ENCODE data around the gene YIPF3.
A peak's percentile ranks its signal among the peaks of the same experiment; 100 is the strongest.
"Not testable (repeated sequence)": the region's sequence is repeated elsewhere in the genome, so short reads cannot be mapped to it uniquely, and the experiment has no call there.

YIPF3 gene

DNA sequence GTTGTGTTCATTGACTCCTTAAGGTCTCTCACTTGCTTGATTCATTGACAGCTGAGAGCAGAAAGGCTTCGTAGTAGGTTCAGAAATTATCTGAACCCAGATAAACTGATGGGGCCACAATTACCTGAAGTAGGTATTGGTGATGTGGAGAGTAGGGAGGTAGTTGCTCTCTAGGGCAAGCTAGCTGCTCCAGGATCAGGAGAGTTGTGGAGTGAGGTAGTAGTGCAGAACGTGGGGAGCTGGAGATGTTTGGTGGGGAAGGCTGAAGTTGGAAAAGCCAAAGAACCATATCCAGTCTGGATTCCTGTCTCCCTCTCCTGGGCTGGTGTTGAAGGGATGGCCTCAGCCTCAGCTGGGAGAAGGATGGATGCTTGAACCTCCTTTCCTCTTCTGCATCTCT lies 23.5 kb downstream of the YIPF3 start:
- DNase-seq (ENCODE audit: low read depth) = no peak

DNA sequence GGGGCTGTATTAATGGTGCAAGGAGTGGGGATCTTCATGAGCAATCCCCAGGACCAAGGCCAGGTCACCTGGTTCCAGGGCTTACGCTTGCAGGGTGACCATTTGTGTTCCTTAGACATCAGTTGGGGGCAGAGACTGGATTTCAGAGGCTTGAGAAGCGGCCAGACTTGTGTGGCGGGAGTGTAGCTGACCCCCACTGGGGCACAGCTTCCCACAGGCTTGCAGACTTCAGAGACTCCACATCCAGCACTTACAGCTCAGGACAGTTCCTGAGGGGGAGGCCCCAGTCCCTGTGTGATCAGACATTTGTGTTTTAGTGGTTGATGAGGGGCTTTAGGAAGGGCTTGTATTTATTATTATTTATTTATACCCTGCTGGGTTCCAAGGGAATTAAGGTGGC lies 24.1 kb downstream of the YIPF3 start:
- DNase-seq (ENCODE audit: low read depth) = no peak

DNA sequence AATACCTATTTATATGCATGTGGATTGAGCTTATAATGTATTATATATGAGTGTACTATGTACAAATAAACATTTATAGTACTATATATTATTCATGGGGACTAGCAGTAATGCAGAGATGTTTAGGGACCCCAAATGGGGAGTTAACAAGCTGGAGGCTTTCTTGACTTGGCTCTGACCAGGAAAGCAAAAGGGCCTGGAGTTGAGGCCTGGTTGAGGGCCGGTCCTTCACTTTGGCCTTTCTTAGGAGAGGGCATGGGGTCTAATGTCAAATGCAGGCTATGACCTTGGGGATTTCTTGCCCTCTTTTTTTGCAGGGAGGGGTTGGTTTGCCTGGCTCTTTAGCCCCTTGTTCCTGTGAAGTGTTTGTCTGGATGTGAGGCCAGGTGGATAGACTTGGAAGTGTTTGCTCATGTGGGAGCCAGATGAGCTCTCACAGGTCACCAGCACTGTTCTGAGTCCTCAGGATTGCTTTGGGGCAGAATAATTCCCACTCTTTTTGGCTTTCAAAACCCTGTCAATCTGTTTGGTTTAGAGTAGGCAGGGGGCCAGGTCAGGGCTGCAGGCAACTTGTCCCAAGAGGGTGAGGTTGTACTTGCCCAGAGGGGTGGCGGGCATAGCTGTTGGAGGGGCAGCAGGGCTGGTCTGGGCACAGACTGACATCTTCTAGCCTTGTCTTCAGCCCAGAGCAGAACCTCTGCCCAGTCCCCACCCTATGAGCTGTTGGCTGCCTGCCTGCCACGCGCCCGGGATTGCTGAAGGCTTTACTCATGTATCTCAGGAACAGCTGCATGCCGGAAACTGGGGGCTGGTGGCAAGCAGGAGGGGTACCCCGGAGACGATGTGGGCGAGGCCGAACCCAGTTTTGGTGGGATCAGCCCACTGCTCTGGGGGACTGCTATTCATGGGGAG lies 24.7 kb downstream of the YIPF3 start:
- peak; percentile 34 for DNase-seq (ENCODE audit: low read depth)

DNA sequence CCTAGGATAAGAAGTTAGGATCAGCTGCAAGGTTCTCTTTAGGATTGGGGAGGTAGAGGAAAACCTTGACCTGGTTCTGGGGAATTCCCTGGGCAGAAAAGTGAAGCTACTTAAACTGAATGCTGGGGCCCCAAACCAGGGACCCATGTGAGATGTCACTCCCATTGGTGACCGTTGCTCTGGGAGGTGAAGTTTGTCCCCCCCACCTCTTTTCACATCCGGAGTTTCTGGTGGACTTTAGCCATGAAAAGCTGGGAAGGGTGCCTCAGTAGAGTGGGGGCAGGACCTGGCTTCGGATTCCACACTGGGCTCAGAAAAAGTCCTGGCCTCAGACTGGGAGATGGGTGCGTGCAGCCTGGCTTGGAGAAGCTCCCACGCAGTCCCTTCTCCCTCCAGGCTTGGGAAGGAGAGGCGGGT lies 26.2 kb downstream of the YIPF3 start:
- DNase-seq (ENCODE audit: low read depth) = no peak

DNA sequence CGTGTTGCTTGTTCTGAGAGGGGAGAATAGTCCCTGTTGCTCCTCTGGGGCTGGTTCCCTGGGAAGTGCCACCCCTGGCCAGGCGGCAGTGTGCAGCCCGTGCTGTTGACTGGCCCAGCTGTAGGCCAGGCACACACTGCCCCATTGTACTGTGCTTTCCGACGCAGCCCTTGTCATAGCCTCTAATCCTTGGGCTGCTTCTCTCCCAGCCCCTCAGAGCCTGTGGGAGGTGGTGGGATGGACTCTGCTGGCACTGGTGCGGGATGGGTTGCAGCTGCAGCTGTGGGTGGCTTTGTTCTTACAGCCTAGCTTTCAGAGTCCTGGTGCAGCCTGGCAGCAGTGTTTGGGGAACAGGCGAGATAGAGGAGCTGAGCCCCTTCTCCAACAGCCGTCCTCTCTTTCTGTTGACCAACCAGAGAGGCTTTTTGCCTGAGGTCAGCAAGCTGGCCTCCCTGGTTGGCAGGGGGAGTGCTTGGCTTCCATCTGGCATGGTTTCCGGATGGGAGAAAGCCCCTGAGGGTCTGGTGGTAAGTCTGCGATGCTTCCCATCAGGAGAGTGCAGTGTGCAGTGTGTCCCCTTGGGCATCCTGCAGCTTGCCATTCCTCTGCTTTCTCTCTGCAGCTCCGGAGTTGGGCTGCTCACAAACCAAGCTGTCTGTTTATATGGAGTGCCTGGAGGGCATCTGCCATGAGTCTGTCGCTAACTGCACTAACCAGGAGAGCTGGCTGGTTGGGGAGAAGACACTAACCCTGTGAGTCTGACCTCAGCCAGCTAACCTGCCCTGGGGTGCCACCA lies 27.3 kb downstream of the YIPF3 start:
- DNase-seq (ENCODE audit: low read depth) = no peak

DNA sequence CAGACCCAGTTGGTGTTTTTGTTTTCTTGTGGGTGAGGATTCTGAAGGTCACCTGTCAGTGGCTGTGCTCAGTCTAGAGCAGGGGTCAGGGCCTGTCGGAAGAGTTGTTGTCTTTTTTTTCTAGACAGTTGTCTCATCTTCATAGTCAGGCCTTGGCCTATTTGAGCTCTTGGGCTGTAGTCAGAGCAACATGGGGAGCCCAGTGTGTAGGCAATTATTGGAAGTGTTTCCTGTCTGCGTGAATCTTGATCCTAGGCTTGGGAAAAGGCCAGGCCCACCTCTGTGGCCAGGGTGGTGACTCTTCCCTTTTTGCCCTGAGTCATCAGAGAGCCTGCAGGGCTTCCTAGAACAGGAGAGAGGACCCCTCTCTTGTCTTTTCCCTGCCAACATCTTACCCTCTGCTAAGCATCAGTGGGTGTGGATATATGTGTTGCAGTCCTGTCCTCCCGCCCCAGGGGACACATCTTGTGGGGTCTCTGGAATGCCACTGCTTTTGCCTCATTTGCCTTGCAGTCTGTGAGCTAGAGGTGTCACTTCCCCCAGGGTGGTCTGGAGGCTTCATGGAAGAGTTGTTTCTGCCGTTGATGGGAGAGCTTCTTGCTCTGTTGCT lies 28.0 kb downstream of the YIPF3 start:
- no peak for DNase-seq (ENCODE audit: low read depth)

DNA sequence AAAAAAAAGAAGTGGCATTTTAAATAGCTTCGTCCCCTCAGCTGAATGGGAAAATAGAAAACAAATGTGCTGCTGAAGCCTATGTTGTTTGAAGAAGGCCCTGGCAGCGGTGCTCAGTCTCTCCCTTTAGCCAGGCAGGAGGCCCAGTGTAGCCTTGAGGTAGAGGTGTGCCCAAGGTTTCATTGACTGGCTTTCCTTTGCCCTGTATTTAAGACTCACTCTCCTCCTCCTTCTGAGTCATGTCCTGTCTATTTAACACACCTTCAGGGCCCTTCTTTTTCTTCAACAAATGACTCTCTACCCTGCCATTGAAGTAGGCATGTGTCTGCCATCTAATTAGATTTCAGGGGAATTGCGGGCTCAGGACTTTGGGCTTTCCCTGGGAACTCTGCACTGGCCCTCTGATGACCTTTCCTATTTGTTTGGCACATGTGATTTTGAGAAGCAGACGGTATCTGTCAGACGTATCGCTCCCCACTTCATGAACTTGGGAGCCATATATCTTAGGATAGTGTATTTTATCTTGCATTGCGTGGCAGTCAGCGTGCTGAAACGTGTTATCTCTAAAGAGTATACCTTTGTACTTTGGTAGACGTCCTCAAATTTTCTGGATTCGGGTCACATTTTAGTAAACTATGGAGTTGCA lies 35.0 kb downstream of the YIPF3 start:
- DNase-seq (ENCODE audit: low read depth) = no peak

DNA sequence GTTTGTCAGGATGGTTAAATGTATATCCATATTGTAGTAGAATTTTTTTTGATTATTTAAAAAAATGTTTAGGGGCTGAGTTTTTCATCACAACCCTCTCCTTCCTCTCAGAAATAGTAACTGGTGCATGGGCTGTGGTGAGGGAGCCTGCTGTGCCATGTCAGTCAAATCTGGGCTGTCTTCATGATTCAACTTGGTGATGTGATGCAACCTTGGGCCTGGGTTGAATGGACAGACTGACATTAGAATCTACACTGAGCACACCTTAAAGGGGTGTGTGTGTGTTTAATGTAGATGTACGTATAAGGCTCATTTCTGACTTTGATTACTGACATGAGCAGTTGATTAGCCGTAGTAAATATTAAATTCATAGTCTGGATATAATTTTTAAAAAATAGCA lies 35.7 kb downstream of the YIPF3 start:
- DNase-seq (ENCODE audit: low read depth) = no peak

DNA sequence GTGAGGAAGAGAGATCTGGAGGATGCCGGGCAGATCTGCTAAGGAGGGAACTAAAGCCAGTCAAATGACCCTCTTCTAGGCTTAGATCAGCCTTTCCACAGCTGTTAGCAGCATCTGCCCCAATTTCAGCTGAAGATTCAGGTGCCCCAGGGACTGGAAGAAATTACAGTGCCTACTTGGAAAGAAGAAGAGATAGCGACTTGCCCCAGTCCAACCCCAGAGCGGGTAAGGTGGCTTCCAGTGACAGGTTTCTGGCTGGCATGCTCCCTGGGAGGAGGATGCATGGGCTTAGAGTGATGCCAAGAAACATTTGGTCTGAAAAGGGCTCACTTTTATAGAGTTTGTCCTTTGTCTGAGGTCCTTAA lies 38.7 kb downstream of the YIPF3 start:
- DNase-seq (ENCODE audit: low read depth) = no peak

DNA sequence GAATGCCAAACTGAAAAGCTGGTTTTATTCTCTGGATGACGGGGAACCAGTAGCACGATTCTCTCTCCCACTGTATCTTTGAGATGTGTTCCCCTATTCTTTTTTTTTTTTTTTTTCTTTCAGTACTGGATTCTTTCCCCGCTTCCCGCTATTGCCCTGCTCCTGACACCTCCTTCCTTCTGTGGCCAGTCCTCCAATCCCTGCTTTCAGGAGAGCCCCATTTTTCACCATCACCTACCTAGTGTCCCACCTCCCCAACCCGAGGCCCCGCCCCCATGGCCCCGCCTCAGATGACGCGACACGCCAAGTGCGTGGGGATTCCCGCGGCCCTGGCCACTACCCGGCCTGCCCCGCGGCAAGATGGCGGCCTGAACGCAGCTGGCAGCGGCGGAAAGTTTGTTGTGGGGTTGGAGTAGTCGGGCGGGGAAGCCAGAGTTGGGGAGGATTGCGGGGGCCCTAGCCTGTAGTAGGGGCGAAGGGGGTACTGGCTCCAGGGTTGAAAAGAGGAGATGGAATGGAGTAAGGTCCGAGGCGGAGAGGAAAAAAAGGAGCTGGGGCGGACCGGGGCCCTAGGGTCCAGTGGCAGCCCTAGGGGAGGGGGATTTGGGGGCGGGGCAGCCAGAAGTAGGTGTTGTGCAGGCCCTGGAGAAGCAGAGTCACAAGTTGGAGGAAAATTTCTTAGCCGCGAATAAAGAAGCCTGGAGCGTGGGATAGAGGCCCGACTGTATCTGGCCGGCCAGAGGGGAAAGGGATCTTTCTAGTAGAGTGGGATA lies 39.3 kb downstream of the YIPF3 start, which contains the start of gene TJAP1:
TSS of gene TJAP1 (plus strand) at position 336 of the 773 bp plus-strand sequence. CDS start 21,432 bp downstream, outside the sequence.
- peak; percentile 23 for DNase-seq (ENCODE audit: low read depth)

DNA sequence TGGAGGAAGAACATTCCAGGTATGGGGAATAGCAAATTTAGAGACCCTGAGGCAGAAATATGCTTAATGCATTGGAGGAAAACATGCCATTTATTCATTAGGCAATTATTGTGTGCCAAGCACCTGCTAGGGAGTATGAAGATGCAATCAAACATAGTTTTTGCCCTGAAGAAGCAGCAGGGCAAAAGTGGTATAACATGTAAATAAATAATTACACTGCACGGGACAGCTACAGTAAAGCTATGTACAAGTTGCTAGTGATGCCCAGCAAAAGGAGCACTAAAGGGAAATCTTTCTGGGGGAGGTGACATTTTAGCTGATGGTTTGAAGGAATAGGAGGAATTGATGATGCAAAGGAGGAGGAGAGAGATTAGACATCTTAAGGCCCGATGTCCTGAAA lies 40.0 kb downstream of the YIPF3 start:
- no peak for DNase-seq (ENCODE audit: low read depth)

DNA sequence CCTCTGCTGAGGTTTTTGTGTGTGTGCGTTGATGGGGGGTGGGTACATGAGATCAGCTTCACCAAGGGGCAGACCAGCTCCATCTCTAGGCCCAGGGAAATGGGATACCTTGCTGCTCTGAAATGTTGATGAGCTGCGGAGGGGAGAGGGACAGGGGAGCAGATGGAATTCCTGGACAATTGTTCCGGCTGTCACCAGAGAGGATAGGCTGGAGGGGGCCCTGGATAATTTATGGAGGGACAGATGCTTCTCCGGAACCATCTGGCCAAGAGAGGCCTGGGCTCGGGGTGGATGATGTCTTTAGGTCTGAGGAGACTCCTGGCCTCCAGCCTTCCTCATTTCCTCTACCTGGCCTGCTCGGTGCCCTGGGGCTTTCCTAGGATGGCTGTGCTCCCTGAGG lies 41.2 kb downstream of the YIPF3 start:
- DNase-seq (ENCODE audit: low read depth) = no peak

DNA sequence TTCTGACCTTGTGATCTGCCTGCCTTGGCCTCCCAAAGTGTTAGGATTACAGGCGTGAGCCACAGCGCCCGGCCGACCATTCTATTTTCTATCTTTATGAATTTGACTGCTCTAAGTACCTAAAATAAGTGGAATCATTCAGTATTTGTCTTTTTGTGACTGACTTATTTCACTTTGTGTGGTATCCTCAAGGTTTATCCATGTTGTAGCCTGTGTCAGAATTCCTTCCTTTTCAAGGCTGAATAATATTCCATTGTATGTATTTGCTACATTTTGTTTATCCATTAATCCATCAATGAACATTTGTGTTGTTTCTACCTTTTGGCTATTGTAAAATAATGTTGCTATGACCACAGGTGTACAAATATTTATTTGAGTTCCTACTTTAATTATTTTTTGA lies 44.2 kb downstream of the YIPF3 start:
- DNase-seq (ENCODE audit: low read depth) = no peak

DNA sequence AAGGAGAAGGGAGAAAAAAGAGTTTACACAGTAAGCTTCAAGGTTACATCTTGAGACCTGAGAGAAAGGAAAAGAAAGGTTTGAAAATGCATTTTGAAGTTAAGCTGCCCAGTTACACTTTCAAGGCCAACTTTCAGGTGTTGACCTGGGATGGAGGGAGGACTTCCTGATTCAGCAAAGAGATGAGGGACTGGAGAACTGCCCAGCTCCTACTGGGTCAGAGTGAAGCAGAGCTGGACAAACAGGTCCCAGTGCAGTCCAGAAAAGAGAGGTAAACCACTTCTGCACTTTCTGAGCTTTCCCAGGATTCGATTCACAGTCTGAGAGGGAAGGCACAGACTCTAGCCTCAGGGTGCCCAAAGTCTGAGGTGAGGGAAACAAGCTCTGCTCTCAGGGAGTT lies 45.3 kb downstream of the YIPF3 start:
- DNase-seq (ENCODE audit: low read depth) = no peak

DNA sequence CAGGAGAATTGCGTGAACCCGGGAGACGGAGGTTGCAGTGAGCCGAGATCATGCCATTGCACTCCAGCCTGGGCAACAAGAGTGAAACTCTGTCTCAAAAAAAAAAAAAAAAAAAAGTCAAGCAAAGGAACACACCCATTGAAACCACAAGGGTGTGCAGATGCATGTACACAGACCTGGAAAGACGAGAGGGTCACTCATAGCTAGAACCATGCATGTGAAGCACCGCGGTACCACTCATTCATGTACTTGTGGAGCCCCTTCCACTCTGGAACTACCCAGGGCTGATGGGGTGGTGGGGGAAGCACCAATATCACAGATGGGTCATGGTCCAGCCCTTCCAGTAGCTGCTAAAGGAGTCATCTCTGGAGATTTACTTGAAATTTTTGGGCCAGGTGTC lies 46.8 kb downstream of the YIPF3 start:
- no peak for DNase-seq (ENCODE audit: low read depth)

DNA sequence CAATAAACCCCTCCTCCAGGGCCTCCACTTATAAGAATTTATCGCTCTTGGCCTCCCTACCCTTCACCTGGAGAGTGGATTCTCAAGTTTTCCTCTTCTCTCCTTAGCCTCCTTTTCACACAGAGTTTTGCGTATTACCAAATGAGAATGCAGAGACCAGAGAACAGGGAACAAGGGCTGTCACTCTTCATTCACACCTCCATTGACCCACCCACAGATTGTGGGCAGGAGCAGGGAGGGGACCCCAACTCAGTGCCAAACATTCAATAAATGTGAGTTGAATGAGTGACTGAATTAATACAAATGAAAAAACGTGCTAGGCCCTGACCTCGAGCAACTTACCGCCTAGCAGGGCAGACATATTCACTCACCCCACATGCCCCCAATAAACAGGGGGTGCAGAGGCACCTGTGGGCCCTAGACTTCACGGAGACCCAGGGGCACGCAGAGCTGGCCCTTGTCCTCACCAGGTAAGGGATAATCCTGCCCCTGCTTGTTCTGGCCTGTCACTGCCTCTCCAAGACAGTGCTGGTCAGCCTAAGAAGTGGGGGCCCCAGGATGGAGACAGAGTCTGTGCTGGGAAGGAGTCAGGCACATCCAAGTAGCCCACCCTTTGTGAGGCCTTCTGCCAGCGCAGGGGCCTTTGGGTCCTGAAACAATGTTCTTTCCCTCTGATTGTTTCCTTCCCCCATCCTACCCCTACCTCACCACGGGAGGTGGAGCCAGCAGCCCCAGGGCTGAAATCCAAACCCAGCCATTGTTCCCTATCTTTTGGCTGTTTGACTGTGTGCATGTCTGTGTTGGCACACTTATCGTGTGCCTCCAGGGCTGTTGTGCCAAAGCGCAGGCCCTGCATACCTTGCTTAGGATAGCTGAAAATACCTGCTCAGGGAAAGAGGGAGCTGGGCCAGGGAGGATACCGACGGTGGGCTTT lies 47.7 kb downstream of the YIPF3 start:
- no peak for DNase-seq (ENCODE audit: low read depth)

DNA sequence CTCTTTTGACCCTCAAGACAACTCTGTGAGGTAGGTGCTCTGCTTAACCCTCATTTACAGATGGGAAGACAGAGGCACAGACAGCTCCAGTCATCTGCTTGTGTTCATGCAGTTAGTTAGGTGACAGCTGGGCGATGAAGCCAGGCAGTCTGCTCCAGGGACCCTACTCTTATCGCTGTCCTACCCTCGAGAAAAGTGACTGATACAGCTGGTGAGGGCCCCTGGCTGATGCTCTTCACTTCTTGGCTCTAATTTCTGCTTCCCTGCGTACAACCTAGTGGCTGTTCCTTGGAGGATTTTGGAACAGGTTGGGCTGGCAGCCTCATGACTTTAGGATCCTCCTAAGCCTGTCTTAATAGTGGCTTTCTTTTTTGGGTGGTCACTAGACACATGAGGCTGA lies 48.5 kb downstream of the YIPF3 start:
- no peak for DNase-seq (ENCODE audit: low read depth)

DNA sequence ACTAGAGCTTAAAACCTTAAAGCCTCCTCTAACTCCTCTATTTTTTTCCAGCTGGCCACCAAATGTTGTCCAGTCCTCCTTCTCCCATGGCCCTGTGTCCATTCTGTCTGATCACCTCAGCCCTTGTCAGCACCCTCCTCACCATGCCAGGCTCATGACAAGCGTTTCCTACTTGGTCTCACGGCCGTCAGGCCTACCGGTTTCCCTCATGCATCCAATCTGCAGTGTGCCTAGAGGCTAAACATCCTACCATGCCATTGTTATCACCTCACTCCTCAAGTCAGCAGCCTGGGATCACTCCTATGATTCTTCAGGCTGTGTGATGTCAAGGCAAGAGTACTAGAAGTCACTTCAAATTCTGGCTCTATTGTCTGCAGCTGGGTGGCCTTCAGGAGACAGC lies 49.0 kb downstream of the YIPF3 start:
- no peak for DNase-seq (ENCODE audit: low read depth)

DNA sequence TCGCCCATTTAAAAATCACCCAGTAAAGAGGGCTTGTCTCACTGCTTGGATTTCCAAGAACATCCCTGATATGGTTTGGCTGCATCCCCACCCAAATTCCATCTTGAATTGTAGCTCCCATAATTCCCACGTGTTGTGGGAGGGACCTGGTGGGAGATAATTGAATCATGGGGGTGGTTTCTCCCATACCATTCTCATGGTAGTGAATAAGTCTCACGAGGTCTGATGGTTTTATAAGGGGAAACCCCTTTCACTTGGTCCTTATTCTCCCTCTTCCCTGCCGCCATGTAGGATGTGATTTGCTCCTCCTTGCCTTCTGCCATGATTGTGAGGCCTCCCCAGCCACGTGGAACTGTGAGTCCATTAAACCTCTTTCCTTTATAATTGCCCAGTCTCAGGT lies 49.5 kb downstream of the YIPF3 start:
- not testable (repeated sequence) for DNase-seq (ENCODE audit: low read depth)

DNA sequence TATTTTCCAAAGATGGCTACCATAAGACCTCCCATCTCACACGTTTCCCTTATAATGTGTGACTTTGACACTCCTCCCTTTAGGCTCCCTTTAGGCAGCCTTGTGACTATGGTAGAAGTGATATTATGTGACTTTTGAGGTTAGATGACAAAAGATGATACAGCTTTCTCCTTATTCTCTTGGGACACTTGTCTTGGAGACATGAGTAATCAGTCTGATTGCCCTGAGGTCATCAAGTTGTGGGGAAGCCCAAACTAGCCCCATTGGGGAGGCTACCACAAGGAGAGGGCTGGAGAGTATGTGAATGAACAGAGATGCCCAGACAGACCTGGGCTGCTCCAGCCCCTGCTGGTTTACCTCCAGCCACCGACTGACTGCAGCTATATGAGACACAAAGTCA lies 50.8 kb downstream of the YIPF3 start:
- no peak for DNase-seq (ENCODE audit: low read depth)

Data from non-pigmented ciliary epithelial cell (primary cell).